SK-N-SH (cell line): ENCODE results near the gene TMEM72.

ENCODE experiments used
- CHD2 ChIP-seq: fragments of 150-350 bp; IDR thresholded peaks from 2 replicates; pipeline ENCODE4 v1.6.1; 2018; ENCODE audit warnings: low read length; ENCODE audit not compliant: partially characterized antibody
- CTCF ChIP-seq: fragments of 200-600 bp; sonication (generic); IDR thresholded peaks from 2 replicates; pipeline ENCODE4 v1.6.1; 2017; ENCODE audit warnings: antibody characterized with exemption, mild to moderate bottlenecking, moderate library complexity
- EP300 ChIP-seq, 2 experiments: IDR thresholded peaks; 2 replicates each; pipeline versions ENCODE4 v1.4.0 to v1.6.1; 2012; ENCODE audit warnings: borderline replicate concordance in 1 of 2, low read depth in 1 of 2, low read length in 1 of 2
- FOXJ3 ChIP-seq: sonication (generic); formaldehyde crosslinking; IDR thresholded peaks from 2 replicates; pipeline ENCODE4 v1.5.1; 2020; ENCODE audit warnings: mild to moderate bottlenecking, missing genetic modification reagents
- MAX ChIP-seq: IDR thresholded peaks from 2 replicates; pipeline ENCODE4 v1.4.0; 2012; ENCODE audit warnings: low read depth
- POLR2AphosphoS5 ChIP-seq: IDR thresholded peaks from 2 replicates; pipeline ENCODE4 v1.6.1; 2012; ENCODE audit warnings: low read depth, low read length
- RAD21 ChIP-seq: IDR thresholded peaks from 2 replicates; pipeline ENCODE4 v1.6.1; 2012; ENCODE audit warnings: mild to moderate bottlenecking, low read length
- RCOR1 ChIP-seq: fragments of 150-350 bp; IDR thresholded peaks from 2 replicates; pipeline ENCODE4 v1.6.1; 2017; ENCODE audit warnings: antibody characterized with exemption, low read length
- REST ChIP-seq: IDR thresholded peaks from 2 replicates; pipeline ENCODE4 v1.6.1; 2012; ENCODE audit warnings: mild to moderate bottlenecking, low read depth, low read length, moderate library complexity
- RFX5 ChIP-seq: IDR thresholded peaks from 2 replicates; pipeline ENCODE4 v1.6.1; 2012; ENCODE audit warnings: mild to moderate bottlenecking, improper control_type of control experiment, low read length
- RXRA ChIP-seq: IDR thresholded peaks from 2 replicates; pipeline ENCODE4 v1.4.0; 2012; ENCODE audit warnings: low read depth, mild to moderate bottlenecking, borderline replicate concordance
- TEAD4 ChIP-seq: IDR thresholded peaks from 2 replicates; pipeline ENCODE4 v1.4.0; 2012; ENCODE audit warnings: mild to moderate bottlenecking, borderline replicate concordance; ENCODE audit not compliant: insufficient read depth
- YY1 ChIP-seq: IDR thresholded peaks from 2 replicates; pipeline ENCODE4 v1.4.0; 2012; ENCODE audit warnings: low read depth, mild to moderate bottlenecking

- TF ChIP-seq YY1 (no peak), RAD21 (no peak), EP300 (IDR thresholded peaks at IDR 0.05; ENCODE audit: borderline replicate concordance in 1 of 2, low read depth in 1 of 2, low read length in 1 of 2) (no peak), REST (no peak), TEAD4 (no peak), CTCF (no peak), RCOR1 (no peak), RXRA (no peak), MAX (no peak), CHD2 (no peak), FOXJ3 (CRISPR knock-in tag) (no peak), RFX5 (no peak), POLR2AphosphoS5 (no peak)
Measured at GRCh38 chr10:44888886-44889285, 22.3 kb upstream of the TMEM72 start.
